ENCODE results near the gene HS2ST1.
"Not testable (repeated sequence)": the region's sequence is repeated elsewhere in the genome, so short reads cannot be mapped to it uniquely, and the experiment has no call there.

Gene HS2ST1

GRCh38 chr1:86965827-86966182 lies 51.4 kb downstream of the HS2ST1 start:
- no peak for DNase-seq (ENCODE audit: low read depth in 4 of 4, low spot score in 1 of 4)

- no peak for DNase-seq (ENCODE audit: low read depth in 4 of 4, low spot score in 1 of 4)
Observed at GRCh38 chr1:86970938-86971337, 56.5 kb downstream of the HS2ST1 start.

- no peak for DNase-seq (ENCODE audit: low read depth in 4 of 4, low spot score in 1 of 4)
Observed at GRCh38 chr1:86971778-86972177, 57.3 kb downstream of the HS2ST1 start.

- DNase-seq (ENCODE audit: low read depth in 4 of 4, low spot score in 1 of 4): no peak
Observed at GRCh38 chr1:86972262-86972661, 57.8 kb downstream of the HS2ST1 start.

GRCh38 chr1:86975993-86976550 lies 61.6 kb downstream of the HS2ST1 start:
- no peak for DNase-seq (ENCODE audit: low read depth in 4 of 4, low spot score in 1 of 4)

- no peak for DNase-seq (ENCODE audit: low read depth in 4 of 4, low spot score in 1 of 4)
Observed at GRCh38 chr1:86976664-86977063, 62.2 kb downstream of the HS2ST1 start.

- no peak for DNase-seq (ENCODE audit: low read depth in 4 of 4, low spot score in 1 of 4)
Observed at GRCh38 chr1:86981482-86982213, 67.2 kb downstream of the HS2ST1 start.

GRCh38 chr1:86983677-86984076 lies 69.2 kb downstream of the HS2ST1 start:
- DNase-seq (ENCODE audit: low read depth in 4 of 4, low spot score in 1 of 4): not testable (repeated sequence)

- no peak for DNase-seq (ENCODE audit: low read depth in 4 of 4, low spot score in 1 of 4)
Observed at GRCh38 chr1:86987446-86987845, 73.0 kb downstream of the HS2ST1 start.

GRCh38 chr1:86988835-86989234 lies 74.4 kb downstream of the HS2ST1 start:
- no peak for DNase-seq (ENCODE audit: low read depth in 4 of 4, low spot score in 1 of 4)

GRCh38 chr1:86989690-86990089 lies 75.3 kb downstream of the HS2ST1 start:
- DNase-seq (ENCODE audit: low read depth in 4 of 4, low spot score in 1 of 4): not testable (repeated sequence)

GRCh38 chr1:86990826-86991225 lies 76.4 kb downstream of the HS2ST1 start:
- no peak for DNase-seq (ENCODE audit: low read depth in 4 of 4, low spot score in 1 of 4)

GRCh38 chr1:86991549-86992186 lies 77.2 kb downstream of the HS2ST1 start:
- no peak for DNase-seq (ENCODE audit: low read depth in 4 of 4, low spot score in 1 of 4)

GRCh38 chr1:86992861-86993260 lies 78.4 kb downstream of the HS2ST1 start:
- DNase-seq (ENCODE audit: low read depth in 4 of 4, low spot score in 1 of 4): no peak

- no peak for DNase-seq (ENCODE audit: low read depth in 4 of 4, low spot score in 1 of 4)
Observed at GRCh38 chr1:86993269-86993985, 79.0 kb downstream of the HS2ST1 start.

GRCh38 chr1:86994061-86994460 lies 79.6 kb downstream of the HS2ST1 start:
- no peak for DNase-seq (ENCODE audit: low read depth in 4 of 4, low spot score in 1 of 4)

- no peak for DNase-seq (ENCODE audit: low read depth in 4 of 4, low spot score in 1 of 4)
Observed at GRCh38 chr1:86997538-86997937, 83.1 kb downstream of the HS2ST1 start.

GRCh38 chr1:86998280-86998679 lies 83.8 kb downstream of the HS2ST1 start:
- no peak for DNase-seq (ENCODE audit: low read depth in 4 of 4, low spot score in 1 of 4)

GRCh38 chr1:86998727-86999126 lies 84.3 kb downstream of the HS2ST1 start:
- no peak for DNase-seq (ENCODE audit: low read depth in 4 of 4, low spot score in 1 of 4)

- DNase-seq (ENCODE audit: low read depth in 4 of 4, low spot score in 1 of 4): no peak
Observed at GRCh38 chr1:87000460-87000859, 86.0 kb downstream of the HS2ST1 start.

- no peak for DNase-seq (ENCODE audit: low read depth in 4 of 4, low spot score in 1 of 4)
Observed at GRCh38 chr1:87004857-87005256, 90.4 kb downstream of the HS2ST1 start.

- no peak for DNase-seq (ENCODE audit: low read depth in 4 of 4, low spot score in 1 of 4)
Observed at GRCh38 chr1:87007323-87007722, 92.9 kb downstream of the HS2ST1 start.

Measured in stimulated activated CD4-positive, alpha-beta T cell treated with anti-CD3 and anti-CD28 coated beads, Interleukin-1b, Interleukin-23, amount 100 ng/mL, for 24 hours (primary cell).